Measurements from ENCODE around the gene ESYT1.

The ESYT1 gene

DNA sequence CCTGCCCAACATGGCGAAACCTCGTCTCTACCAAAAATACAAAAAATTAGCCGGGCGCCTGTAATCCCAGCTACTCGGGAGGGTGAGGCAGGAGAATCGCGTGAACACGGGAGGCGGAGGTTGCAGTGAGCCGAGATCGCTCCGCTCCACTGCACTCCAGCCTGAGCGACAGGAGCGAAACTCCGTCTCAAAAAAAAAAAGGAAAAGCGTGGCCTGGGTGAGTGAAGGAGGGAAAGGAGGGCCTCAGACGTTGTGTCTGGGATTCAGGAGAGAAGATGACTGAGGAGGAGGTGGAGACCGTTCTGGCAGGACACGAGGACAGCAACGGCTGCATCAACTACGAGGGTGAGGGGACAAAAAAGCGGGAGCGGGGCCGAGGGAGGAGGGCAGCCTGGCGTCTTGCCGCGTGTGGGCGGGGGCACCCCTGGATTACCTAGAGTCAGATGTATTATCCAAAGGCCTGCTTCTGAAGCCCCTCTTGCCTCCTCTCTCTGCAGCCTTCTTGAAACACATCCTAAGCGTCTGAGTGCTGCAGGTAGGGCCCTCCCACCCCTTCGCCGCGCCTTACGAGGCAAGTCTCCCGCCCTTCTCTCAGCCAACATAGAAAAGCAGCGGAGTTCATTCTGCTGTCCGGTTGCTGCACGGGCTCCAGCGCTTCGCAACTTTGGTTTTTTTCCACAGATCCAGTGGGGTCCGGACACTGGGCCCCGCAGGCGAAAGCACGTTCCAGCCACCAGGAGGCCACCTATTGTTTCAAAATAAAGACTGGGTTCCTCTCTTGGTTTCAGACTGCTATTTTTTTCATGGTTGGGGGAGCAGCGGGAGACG, 29.3 kb downstream of the ESYT1 start:
- peak; percentile 91 for DNase-seq

DNA sequence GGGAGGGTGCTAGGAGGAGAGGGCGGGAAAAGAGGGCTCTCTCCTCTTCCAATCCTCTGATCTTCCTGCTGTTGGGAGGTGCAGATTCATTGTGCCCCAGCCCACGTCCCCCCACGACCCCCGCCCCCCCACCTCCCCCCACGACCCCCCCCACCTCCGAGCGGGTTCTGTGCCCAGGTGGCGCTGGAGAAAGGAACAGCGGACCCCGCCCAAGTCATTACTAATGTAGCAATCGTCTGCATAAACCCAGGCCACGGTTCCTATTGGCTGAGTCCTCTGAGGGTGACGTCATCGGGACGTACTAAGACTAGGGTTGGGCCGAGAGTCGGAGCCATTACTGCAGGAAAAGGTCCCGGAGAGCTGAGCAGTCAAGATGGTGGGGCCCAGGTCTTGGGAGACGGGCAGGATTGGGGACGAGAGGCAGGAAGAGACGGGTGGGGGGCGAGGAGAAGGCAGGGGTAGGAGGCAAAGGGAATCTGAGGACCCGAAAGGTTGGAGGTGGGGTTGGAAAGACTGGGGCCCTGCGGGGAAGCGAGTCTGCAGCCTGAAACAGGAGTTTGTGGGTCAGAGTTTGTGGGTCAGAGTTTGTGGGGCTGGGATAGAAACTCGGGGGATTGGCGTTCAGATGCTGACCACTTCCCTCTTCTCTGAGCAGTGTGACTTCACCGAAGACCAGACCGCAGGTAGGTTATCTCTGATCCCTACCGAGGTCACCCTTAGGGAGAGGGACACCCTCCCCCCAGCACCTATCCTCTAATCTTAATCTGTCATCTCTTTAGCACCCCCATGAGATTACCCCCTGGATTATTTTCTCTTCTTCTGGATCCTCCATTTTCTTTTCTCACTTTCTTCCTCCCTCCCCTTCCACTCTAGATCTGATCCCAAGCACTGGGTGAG, 30.2 kb downstream of the ESYT1 start, which contains the start of gene MYL6:
Gene MYL6 (plus strand): TSS at position 331 of the 897 bp plus-strand sequence. CDS start 43 bp downstream, at position 374.
- peak; percentile 99 for DNase-seq

DNA sequence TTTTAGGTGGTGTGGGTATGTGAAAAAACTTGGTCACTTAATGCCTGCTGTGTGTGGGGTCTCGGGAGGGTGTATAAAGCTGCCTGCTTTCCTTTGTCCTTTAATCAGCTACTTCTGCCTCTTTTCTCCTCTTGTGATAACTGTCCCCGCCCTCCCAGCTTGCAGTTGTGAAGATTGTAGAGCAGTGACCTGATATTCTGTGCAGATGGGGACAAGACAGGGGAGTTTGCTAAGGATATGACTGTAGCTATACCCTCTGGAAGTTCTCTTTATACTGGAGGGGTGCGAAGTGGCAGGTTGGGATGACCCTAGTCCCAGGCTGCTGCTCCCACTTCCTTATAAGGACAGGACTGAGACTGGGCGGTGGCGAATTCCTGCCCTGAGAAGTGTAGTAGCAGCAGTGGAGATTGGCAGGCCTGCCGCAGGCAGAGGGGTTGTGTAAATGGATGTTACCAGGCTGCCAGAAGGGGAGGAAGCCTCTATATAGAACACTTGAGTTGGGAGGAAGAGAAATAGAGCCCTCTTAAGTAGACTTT, 30.9 kb downstream of the ESYT1 start:
- peak; percentile 75 for DNase-seq

DNA sequence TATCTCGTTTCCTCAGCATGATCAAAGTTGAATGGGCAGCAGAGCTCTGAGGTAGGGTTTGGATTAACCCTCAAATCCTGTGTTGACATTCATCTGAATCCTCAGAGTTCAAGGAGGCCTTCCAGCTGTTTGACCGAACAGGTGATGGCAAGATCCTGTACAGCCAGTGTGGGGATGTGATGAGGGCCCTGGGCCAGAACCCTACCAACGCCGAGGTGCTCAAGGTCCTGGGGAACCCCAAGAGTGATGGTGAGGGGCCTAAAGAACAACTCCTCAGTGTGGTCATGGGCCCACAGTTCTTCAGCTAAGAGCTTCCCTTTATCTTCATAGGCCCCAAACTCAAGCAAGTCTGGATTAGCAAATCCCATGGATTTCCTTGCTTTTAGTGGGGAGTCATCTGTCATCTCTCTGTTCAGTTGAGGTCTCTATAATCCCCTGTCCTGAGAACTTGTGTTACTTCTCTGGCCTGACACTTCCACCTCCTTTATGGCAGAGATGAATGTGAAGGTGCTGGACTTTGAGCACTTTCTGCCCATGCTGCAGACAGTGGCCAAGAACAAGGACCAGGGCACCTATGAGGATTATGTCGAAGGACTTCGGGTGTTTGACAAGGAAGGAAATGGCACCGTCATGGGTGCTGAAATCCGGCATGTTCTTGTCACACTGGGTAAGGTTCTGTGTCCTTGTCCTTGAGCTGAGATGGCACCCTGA, 31.6 kb downstream of the ESYT1 start:
- DNase-seq: no peak

DNA sequence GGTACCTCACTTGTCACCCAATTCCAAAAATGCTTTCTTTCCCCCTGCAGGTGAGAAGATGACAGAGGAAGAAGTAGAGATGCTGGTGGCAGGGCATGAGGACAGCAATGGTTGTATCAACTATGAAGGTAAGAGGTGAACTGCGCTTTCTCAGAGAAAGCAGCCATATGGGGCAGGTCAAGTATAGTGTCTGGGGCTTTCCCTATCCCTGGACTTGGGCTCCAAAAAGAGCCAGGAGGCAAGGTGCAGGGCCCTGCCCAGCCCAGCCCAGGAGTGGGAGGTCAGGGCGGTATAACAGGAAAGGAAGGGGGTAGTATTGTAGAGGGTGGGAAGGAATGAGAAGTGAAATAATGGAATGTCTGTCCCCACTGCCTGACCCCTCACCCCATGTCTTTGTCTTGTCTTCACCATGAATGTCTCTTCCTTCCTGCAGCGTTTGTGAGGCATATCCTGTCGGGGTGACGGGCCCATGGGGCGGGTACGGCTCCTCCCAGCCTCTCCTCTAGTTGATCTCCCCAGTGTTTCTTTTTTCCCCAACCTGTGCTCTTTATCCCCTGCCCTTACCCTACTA, 32.2 kb downstream of the ESYT1 start:
- peak; percentile 49 for DNase-seq

DNA sequence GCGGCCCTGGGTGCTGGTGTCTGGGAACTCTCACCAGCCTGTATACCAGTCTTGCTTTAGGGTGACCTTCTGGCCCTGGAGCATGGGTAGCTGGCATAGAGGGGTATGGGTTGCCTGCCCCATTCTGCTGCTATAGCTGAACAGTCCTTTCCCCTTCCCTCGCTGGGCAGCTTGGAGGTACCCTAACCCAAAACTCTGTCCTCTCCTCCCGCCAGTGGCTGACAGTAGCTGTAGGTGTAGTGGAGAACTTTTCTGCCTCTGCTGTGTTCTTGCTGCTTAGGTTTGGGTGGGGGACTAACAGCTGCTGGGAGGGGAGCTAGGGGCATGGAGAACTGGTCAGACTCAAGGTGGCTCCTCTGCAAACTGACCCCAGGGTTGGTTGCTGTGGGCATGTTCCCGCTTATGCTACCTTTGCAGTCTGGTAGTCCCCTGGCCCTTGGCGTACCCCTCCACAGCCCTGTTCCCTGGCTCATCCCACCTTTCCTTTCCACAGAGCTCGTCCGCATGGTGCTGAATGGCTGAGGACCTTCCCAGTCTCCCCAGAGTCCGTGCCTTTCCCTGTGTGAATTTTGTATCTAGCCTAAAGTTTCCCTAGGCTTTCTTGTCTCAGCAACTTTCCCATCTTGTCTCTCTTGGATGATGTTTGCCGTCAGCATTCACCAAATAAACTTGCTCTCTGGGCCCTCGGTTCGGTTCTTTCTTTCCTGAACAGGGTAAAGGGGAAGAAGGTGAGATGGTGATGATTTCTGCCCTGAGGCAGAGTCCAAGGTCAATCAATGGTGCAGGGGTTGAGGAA, 33.0 kb downstream of the ESYT1 start:
- DNase-seq: no peak

DNA sequence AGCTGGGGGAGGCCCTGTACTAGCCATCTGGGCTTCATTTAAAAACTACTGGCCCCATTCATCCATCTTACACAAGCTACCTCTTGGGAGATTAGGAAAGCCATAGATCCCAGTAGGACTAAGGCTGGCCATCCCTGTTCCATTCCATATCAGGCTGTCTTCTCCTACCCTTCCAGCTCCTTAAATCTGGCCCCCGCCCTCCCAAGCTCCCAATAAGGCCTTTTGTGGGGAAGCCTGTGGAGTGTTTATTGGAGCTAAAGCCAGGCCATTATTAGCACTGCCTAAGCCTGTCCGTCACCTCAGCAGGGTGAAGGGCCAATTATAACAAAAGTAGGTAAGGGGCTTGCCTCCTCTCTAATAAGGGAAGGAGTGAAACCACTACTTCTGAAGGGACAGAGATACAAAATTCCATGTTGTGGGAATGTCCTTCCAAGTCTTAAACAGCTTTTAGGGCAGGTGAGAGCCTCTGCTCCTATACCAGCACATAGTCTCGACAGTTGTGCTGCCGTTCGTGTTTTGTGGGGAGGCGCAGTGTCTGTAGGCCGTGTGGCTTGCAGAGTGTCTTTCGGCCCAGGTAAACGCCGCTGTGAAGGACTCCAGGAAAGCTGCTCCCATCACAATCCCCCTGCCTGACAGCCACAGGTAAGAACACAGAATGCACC, 33.8 kb downstream of the ESYT1 start:
- no peak for DNase-seq

DNA sequence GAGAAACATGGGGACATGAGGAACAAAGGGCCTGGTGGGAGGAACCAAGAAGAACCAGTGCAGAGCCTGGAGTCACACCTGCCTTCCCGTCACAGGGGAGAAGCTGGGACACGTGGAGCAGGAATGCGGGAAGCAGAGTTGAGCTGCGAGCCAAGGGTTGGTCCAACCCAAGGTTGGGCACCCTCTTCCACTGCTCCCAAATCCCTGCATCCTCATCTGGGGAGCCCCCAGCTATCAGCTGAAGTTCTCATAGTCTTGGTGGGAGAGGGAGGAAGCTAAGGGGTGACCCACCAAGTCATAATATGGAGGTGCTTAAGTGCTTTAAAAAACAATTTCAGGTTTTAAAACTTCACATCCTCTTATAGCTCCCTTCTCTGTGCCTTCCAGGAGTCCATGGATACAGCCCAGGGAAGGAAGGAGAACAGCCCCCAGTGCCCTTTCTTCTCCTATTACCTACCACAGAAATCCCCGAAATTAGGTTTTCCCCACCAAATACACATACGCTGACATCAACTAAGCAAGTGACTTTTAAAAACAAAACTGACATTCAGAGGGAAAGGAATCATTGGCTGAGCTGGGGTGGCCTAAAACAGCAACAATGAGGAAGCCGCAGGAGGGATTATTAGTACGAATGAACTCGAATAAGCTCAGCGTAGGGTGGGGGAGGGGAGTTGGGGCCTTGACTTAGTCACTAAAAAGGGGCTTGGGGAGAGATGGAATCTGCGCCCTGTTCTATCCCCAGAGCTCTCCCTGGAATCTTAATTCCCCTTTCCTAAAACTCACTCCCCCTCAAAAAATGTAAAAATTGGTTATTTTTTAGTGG, 34.6 kb downstream of the ESYT1 start:
- no peak for DNase-seq

DNA sequence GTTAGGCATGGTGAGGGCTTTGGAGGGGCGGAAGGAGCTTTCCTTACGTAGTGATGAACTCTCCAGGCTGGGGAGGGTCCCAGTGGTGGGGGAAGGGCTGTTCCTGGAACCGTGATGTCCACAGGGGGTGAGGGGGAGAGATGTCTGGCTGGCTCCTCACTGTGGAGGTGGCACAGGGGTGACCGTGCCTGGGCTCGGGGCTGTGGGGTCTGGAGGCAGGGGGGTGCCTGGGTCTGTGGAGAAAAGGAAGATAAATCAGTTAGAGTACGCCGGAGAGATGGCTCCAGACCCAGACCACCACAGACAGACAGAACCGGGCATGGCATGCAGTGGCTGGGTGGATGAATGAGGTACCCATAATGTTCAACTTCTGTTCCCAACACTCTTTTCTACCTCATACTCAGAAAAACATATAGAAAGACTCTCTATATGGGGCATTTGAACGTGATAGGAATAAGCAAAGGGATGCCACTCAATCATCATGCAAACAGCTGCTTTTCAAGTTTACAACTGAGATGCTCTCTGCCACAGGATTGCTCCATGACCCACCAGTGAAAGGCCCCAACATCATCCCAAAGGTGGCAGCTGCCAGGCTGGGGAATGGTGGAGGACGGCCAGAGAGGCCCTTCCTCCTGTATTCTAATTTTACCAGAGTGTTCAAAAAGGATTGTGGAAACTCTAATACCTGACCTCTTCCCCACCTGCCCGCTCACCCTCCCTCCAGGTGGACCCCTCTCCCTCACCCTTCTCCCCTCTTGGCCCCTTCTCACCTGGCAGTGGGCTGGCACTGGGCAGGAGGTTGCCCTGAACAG, 35.7 kb downstream of the ESYT1 start:
- no peak for DNase-seq

DNA sequence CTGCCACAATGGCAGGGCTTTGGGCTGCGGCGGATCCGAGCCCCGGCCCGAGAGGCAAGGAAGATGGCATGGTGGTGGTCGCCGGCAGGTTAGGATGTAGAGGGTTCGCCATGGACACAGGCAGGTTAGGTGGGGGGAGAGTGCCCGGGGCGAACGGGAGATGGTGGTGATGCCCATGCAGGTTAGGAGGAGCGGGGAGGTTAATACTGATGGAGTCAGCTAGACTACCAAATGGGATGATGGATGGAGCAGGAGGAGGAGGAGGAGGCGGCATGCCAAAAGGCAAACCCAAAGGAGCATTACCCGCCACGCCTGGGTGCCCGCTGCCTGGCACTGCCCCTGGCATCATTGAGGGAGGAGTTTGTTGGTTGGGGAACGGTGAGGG, 36.3 kb downstream of the ESYT1 start:
- no peak for DNase-seq

DNA sequence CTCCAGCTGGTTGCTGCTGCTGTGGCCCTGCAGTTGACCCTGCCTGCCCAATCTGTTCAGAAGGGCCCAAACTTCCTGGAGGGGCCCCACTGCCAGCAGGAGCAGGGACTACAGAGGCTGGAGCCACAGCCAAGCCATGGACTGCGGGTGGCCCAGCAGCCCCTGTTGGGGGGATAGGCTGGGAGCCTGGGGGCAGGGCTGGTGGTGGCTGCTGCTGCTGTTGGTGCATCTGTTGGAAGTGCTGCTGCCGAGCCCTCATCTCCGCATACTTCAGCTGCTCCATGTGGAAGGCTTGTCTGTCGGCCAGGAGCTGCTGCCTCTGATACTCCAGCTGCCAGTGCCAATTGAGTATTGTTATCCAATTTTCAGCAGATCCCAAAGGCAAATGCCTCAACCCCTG, 37.3 kb downstream of the ESYT1 start:
- no peak for DNase-seq

DNA sequence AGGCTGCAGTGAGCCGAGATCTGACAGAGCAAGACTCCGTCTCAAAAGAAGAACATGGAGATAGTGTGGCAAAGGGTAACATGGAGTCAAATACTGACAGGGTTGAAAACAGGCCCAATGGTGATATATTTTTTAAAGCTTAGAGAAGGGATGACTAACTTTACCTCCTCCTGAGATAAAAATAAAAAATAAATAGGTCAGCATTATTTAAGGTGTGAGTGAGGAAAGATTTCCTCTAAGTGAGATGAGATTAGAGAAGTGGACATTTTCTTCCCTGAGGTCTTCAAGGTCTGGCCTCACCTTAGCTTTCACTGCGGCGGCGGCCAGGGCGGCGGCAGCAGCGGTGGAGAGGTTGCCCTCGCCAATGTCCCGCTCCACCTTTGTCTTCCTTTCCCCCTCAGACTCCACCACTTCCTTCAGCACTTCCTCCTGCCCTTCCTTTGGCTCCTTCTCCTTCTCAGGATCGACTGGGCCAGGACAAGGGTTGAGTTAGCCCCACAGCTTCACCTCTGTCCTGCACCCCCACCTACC, 41.2 kb downstream of the ESYT1 start:
- no peak for DNase-seq

DNA sequence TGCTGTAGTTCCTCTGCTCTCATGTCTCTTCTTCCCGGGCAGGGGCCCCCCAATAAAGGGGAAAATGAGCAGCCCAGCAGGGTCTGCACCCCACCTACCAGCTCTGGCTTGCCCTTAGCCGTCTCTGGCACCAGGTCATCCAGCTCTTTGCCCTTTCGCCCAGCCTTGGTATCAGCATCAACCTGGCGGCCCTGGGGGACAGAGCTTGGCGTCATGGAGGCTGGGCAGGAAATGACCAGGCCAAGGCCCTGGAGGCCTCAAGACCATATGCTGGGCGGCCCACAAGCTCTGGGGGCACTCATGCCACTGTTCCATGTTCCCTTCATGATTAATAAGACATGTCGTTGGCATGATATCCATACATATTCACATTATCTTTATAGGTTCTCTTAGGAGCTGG, 44.8 kb downstream of the ESYT1 start:
- DNase-seq: no peak

DNA sequence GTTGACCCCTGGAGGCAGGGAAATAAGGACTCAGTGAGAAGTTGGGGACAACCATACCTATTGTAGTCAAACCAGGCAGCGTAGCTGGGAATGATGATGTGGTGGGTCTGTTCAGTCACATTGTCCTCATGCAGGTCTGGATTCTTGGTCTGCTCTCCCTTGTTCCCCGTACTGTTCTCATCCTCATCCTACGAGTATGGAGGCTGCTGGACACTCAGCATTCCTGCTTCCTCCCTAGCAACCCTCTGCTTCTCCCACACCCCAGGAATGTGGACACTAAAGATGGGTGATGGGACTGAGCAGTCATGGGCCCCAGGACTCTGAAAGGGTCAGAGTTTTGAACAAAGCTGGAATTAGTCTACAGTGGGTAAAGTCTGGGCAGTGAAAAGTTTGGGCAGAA, 50.3 kb downstream of the ESYT1 start:
- no peak for DNase-seq

DNA sequence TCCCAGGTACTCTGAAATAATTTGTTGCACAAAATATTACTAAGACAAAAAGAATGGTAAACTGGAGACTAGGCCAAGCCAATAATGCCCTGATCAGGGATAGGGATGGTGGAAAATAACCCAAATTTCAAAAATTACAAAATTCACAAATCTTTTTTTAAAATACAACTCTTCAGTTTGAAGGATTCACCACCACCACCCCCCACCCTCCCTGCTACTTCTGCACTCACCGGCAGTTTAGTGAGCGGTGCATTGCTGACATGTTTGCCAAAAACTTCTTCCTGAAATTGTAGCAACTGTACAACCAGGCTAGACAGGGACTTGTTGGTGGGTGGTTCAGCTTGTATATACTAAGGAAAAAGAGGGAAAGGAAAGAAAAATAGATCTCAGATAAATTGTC, 58.9 kb downstream of the ESYT1 start:
- DNase-seq: no peak

DNA sequence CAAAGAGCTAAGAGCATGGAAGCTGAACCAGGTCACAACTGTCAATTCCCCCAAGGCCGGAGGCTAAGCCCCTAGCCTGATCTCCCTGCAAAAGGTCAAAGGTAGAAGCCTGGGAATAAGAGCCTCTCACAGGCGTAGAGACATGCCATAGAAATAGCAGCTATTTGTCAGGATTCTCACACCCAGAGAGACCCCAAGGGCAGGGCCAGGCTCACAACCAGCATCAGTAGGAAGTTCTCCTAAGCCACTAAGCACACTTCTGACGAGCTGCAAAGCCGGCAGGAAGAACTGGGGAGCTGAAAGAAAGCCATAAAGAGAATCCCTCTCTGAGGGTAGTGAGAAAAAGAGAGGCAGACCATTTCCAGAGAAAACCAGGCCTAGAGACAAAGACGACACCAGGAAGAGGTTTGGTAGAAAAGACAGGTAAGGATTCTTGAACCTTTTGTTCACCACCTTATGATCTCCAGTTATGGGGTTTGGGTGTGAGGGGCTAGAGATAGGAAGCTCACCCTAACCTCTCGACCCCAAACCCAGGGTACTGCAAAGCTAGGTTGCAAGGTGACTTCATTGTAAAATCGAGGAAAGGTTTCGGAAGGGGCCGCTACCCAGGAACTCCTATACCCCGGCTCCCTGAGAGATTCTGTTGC, 60.2 kb downstream of the ESYT1 start:
- DNase-seq: no peak

DNA sequence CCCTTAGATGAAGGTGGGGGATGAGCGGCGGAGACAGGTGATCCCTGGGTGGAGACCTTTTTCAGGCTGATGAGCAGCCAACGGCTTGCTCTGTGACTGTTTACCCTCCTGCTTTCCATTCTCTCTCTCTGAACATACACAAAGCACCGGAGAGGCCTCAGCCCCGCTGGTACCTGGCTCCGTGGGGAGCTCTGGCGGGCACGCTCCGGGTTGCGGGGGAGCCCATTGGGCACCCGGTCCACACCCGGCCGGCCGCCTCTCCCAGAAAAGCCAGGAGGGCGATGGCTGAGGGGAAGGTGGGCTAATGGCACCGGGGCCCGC, 60.7 kb downstream of the ESYT1 start:
- no peak for DNase-seq

DNA sequence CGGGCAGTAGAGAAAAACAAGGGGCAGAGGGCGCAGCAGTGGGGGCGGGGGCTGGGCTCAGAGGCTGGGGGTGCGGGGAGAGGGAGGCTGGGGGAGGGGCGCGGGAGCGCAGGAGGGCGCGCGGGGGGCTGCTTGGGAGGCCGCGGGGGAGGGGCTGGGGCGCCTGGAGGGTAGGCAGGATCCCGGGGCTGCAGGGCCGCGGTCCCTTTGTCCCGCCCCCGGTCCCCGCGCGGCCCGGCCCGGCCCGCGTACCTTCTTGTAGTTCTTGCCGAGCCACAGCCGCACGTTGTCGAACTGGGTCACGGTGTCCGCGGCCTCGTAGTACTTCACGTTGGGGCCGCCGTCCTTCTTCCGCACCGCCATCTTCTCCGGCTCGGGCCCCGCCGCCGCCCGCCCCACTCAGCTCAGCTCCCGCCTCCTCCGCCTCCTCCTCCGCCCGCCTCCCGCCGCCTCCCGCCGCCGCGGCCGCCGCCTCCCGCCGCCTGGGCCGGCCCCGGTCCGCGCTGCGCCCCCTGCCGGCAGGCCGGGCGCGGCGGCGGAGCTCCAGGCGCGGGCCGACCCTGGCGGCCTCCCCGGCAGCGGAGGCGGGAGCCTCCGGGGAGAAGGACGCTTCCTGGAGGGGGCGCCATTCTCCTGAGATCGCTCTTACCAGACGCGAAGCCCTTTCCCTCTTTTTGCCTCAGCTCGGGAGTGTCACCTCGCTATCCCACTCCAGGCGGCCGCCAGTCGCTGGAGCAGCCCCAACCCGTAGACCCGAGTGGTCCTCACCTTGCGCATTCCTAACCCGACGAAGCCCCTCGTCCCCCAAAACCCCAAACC, 61.2 kb downstream of the ESYT1 start, which contains the start of gene SMARCC2:
Gene SMARCC2 (minus strand): TSS at position 385 of the 819 bp plus-strand sequence. CDS start 22 bp downstream, at position 363.
- DNase-seq: peak; percentile 88

Measured in fibroblast of skin of right biceps (primary cell).